Erythroblast (primary cell): ENCODE results near the gene GNB3.
"Not testable (repeated sequence)": the region's sequence is repeated elsewhere in the genome, so short reads cannot be mapped to it uniquely, and the experiment has no call there.

Source experiments
- GATA1 ChIP-seq: IDR thresholded peaks from 2 replicates; pipeline ENCODE4 v1.6.1; 2011; ENCODE audit warnings: low read depth, mild to moderate bottlenecking, control low read depth, low read length, moderate library complexity
- POLR2A ChIP-seq: IDR thresholded peaks from 2 replicates; pipeline ENCODE4 v1.6.1; 2011; ENCODE audit warnings: mild to moderate bottlenecking, low read length

DNA sequence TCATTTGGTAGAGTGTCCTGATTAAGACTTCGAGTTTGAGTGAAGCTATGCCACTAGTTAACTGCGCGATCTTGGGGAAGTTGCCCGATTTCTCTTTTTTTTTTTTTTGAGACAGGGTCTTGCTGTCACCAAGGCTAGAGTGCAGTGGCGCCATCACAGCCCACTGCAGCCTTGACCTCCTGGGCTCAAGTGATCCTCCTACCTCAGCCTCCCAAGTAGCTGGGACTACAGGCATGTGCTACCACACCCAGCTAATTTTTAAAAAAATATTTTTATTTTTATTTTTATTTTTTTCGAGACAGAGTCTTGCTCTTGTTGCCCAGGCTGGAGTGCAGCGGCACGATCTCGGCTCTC lies 33.3 kb downstream of the GNB3 start:
- not testable (repeated sequence) for TF ChIP-seq POLR2A, GATA1
